ENCODE results near the gene FKBP7. TPM values are rescaled to one million over a fixed set of nuclear protein-coding genes. Genes with fewer than 3 reads are reported as not detected.

FKBP7 gene
- total and polyA plus RNA-seq, 2 of the 13 experiments (the other 11 are each of a cell fraction or from before 2014, with no cell fraction given) = 12.4 to 14.8 TPM

DNA sequence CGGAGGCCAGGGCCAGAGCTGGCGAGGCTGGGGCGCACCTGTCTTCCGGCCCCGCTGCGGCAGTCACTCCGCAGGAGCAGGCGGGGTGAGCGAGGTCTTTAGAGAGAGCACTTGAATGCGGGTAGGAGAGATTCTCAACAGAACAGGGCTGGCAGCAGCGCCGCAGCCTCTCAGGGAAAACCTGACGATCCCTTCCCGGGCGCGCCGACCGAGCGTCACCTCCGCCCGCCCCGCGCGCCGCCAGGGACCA, 28.0 kb downstream of the FKBP7 start (continued):
- TF ChIP-seq, protein P1, sequence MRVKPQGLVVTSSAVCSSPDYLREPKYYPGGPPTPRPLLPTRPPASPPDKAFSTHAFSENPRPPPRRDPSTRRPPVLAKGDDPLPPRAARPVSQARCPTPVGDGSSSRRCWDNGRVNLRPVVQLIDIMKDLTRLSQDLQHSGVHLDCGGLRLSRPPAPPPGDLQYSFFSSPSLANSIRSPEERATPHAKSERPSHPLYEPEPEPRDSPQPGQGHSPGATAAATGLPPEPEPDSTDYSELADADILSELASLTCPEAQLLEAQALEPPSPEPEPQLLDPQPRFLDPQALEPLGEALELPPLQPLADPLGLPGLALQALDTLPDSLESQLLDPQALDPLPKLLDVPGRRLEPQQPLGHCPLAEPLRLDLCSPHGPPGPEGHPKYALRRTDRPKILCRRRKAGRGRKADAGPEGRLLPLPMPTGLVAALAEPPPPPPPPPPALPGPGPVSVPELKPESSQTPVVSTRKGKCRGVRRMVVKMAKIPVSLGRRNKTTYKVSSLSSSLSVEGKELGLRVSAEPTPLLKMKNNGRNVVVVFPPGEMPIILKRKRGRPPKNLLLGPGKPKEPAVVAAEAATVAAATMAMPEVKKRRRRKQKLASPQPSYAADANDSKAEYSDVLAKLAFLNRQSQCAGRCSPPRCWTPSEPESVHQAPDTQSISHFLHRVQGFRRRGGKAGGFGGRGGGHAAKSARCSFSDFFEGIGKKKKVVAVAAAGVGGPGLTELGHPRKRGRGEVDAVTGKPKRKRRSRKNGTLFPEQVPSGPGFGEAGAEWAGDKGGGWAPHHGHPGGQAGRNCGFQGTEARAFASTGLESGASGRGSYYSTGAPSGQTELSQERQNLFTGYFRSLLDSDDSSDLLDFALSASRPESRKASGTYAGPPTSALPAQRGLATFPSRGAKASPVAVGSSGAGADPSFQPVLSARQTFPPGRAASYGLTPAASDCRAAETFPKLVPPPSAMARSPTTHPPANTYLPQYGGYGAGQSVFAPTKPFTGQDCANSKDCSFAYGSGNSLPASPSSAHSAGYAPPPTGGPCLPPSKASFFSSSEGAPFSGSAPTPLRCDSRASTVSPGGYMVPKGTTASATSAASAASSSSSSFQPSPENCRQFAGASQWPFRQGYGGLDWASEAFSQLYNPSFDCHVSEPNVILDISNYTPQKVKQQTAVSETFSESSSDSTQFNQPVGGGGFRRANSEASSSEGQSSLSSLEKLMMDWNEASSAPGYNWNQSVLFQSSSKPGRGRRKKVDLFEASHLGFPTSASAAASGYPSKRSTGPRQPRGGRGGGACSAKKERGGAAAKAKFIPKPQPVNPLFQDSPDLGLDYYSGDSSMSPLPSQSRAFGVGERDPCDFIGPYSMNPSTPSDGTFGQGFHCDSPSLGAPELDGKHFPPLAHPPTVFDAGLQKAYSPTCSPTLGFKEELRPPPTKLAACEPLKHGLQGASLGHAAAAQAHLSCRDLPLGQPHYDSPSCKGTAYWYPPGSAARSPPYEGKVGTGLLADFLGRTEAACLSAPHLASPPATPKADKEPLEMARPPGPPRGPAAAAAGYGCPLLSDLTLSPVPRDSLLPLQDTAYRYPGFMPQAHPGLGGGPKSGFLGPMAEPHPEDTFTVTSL (CRISPR knock-in tag; IDR thresholded peaks at IDR 0.05; ENCODE audit: borderline replicate concordance) = no peak
- TF ChIP-seq ZNF407 (CRISPR knock-in tag; IDR thresholded peaks at IDR 0.05; ENCODE audit: not compliant biosample characterization) (no peak), NR1H2 (CRISPR knock-in tag; IDR thresholded peaks at IDR 0.05; ENCODE audit: borderline replicate concordance, low read depth) (no peak), ZFP36 (IDR thresholded peaks at IDR 0.05; ENCODE audit: borderline replicate concordance, low read depth, low read length, partially characterized antibody) (no peak), TBX2 (CRISPR knock-in tag; IDR thresholded peaks at IDR 0.05; ENCODE audit: borderline replicate concordance) (no peak), TFE3 (CRISPR knock-in tag; IDR thresholded peaks at IDR 0.05) (no peak), ZNF672 (CRISPR knock-in tag; IDR thresholded peaks at IDR 0.05) (no peak), CEBPG (CRISPR knock-in tag; IDR thresholded peaks at IDR 0.05) (no peak), NR2F2 (IDR thresholded peaks at IDR 0.05; ENCODE audit: borderline replicate concordance, low read depth) (no peak), ZBTB21 (CRISPR knock-in tag; IDR thresholded peaks at IDR 0.05) (no peak), ZMYM3 (CRISPR knock-in tag; IDR thresholded peaks at IDR 0.05) (no peak), ZNF17 (CRISPR knock-in tag; IDR thresholded peaks at IDR 0.05) (no peak)
- TF ChIP-seq, protein P2, sequence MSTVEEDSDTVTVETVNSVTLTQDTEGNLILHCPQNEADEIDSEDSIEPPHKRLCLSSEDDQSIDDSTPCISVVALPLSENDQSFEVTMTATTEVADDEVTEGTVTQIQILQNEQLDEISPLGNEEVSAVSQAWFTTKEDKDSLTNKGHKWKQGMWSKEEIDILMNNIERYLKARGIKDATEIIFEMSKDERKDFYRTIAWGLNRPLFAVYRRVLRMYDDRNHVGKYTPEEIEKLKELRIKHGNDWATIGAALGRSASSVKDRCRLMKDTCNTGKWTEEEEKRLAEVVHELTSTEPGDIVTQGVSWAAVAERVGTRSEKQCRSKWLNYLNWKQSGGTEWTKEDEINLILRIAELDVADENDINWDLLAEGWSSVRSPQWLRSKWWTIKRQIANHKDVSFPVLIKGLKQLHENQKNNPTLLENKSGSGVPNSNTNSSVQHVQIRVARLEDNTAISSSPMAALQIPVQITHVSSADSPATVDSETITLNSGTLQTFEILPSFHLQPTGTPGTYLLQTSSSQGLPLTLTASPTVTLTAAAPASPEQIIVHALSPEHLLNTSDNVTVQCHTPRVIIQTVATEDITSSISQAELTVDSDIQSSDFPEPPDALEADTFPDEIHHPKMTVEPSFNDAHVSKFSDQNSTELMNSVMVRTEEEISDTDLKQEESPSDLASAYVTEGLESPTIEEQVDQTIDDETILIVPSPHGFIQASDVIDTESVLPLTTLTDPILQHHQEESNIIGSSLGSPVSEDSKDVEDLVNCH (CRISPR knock-in tag; IDR thresholded peaks at IDR 0.05) = no peak
